Measurements from ENCODE around the gene COX17.

COX17 gene

DNA sequence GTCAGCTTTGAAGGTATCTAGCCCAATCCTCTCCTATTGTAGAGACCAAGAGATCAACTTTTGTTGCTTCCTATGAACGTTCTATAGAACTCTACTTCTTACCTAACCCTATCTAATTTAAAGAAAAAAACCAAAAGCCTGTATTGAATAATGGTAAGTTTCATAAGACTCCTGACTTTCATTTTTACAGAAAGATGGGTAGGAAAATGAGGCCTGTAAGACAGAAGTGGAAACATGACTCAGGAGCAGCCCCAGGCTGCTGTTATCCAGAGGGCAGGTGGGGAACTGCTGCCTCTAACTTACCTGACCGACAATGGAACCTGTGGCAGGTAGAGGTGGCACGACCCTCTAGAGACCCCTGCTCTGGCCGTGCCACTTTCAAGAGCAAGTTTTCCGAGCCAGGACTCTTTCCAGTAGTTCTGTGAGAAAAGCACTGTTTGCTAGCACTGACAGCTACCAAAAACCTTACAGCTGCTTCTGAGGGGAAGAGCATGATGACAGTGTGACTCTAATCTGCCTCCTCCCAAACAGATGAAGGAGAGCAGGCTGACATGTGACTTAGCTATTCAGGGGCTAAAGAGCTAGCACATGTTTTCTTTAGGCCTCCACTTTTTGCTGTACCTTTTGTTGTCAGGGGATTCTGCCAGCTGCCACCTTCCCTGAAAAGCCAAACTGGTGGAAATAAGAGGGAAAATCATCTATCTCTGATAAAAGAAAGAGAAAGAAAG is 34.3 kb downstream of the COX17 start:
- DNase-seq, result no peak

DNA sequence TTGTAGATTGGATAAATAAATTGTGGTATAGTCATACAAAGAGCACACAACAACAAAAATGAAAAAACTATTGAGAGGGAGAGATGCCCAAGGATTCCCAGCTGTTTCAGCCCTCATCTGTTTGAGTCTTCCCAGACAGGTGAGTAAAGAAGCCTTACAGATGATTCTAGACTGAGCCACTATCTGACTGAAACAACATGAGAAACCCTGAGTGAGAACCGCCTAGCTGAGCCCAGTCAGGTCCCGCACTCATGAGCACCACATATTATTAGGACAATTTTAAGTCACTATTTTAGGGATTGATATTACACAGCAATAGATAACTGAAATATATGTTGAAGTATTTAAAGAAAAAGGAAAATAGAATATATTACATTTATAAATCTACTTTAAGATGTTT is 35.8 kb downstream of the COX17 start:
- DNase-seq, result no peak

DNA sequence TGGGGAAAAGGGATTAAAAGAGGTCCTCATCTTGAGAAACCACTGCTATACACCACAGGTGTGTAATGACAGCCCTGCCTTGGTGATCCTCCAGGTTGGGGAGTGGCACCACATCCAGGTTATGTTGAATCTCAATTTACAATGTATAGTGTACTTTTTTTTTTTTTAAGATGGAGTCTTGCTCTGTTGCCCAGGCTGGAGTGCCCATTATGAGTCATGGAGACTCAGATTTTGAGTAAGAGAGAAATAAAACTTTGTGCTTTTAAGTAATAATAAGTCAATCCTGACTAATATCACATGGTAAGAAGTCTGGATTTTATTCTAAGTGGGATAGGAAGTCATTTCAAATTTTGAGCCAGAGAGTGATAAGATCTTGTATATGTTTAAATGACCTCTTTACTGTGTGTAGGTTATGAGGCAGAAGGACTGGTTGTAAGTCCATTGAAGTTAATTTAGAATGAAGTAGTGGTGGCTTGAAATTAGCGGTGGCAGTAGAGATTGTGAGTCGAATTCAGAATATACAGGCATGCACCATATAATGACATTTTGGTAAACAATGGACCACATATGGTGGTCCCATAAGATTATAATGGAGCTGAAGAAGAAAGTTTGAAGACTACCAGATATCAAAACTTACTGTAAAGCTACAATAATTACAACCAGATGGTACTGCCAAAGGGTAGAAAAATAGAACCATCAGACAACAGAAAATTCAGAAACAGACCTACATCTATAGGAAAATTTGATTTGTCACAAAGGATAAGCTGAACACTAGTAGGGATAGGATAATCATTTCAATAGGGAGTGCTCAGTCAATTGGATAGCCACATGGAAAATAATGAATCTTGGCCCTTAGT is 37.5 kb downstream of the COX17 start:
- no peak for DNase-seq

DNA sequence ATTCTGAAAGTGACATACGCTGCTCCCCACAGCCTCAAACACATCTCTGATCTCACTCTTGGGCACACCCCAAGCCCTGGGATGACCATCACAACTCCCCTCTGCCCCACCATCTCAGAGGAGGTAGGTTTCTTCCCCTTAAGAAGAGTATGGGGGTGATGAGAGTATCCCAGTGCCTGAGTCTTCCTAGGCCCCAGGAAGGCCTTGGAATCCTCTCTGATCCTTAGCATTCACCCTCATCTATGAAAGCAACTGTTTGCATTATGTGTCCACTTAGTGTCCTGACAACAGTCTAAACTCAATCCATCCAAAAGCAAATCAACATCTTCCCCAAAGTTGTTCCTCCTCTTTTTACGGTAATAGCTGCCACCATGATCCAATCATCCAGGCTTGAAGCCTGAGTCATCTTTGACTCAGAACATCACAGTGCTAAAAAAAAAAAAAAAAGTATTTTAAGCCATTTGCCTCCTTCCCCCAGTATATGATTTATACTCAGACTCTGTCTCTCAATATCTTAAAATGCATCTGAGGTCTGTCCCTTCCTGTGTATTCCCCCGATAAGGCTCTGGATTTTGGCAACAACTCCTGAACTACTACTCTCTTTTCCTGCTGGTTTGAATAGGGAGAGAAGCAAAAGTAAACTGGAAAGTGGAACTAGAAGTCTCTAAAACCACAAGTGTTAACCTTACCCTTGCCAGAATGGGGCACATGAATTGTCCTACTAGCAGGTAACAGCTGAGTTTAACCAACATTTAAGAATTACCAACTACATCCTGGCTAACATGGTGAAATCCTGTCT is 39.3 kb downstream of the COX17 start:
- no peak for DNase-seq

DNA sequence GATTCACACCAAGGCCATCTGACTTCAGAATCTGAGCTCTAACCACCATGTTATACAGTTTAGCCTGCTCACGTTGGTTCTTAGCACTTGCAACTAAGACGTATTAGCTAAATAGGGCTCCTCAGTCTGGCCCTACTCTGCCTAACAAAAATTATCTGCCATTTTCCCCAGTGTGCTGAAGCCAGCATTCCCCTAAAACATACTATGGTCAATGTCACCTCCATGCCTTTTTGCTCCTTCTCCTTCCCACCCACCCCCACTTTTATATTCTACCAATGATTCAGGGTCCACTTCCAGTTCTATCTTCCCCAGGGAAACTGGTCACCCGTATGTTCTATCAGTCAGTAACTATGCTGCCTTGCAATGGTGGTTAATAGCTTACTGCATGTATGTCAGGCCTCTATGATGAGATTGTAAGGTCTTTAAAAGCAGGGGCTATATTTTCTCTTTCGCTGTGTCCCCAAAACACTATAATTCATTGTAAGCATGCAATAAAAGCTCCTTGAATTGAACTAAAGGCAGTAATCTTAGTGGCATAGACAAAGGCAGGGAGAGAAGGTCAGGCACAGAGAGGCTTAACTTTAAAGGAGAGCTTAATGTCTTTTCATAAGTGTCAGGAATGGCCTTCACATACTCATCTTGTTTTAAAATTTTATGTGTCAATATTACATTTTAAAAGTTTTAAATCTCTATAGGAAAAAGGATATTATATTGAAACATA is 40.2 kb downstream of the COX17 start:
- DNase-seq, result no peak

DNA sequence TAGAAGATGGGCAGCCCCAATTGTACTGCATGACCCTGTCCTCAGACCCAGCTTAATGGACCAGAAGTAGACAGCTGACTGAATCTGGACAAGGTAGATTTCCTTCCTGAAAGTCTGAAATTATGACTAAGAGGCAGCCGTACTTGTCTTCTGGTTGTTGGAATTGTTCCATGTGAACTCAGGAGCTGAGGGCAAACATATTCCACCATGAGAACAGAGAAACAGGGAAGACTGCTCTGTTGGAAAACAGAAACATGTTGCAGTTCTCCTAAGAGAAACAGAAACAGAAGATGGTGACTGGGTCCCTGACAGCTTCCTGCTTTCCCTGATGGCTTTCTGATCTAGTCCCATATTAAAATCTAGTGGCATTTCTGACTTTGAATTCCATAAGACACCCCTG is 41.0 kb downstream of the COX17 start:
- DNase-seq, result no peak

DNA sequence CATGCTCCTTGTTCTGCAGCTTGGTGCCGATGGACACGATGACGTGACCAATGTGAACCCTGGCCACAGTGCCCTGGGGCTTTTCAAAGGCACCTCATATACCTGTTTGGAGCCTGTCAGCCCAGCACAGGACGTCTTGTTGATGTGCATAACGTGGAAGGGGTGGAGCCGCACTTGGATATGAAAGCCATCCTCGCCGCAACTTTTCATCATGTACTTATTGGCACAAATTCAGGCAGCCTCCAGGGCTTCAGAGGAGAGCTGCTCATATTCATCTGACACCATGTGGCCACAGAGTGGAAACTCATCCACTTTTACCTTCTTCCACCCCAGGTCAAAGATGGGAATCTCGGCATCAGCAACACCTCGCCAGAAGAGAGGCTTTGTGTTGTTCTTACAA is 41.5 kb downstream of the COX17 start:
- no peak for DNase-seq

DNA sequence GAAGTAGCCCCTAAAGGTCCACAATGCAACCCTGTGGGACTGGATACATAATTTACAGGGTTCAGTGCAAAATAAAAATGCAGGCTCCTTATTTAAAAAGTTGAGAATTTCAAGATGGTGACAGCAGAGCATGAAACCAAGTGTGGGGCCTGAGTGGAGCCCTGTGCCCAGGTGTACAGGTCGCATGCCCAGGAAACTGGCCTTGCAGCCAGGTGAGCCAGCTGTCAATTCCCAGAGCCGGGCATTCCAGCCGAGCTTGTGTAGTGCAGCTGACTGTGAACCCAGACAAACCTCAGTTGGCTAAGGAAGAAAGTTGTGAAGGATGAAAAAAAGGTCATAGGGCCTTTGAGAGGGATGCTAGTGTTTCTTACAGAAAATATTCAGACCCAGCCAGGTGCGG is 44.4 kb downstream of the COX17 start:
- DNase-seq, result no peak

DNA sequence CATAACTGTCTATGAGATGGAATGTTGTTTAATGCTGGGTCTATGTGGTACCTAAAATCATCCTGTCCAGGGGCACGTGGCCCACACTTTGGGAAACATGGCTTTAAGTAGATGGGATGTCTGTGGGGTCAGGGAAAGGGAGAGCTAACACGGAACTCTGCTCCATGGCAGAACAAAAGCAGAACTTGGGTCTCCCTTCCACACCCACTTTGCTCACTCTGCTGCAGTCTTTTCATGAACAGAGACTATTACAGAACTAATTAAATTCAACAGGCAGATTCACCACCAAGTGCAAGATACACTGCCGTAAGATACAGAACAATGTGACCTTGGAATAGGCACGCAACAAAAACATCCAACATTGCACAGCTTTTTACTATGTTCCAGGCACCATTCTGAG is 45.0 kb downstream of the COX17 start:
- DNase-seq, result no peak

DNA sequence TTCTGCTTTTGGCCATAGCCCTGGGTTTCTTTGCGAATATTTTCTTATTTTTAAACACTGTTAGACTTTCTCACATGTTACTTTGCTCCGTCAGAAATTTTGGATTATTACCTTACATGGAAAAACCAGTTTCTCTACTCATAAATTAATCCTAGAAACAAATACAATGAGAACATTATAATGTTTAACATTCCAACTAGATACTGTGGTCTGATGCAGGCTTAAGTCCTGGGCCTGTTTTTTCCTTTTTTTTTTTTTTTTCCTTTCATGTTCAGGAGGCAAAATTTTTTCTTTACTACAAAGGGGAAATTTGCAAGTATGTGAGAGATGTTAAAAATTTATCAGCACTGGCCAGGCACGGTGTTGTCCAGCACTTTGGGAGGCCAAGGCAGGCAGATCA is 45.7 kb downstream of the COX17 start:
- DNase-seq, result no peak

DNA sequence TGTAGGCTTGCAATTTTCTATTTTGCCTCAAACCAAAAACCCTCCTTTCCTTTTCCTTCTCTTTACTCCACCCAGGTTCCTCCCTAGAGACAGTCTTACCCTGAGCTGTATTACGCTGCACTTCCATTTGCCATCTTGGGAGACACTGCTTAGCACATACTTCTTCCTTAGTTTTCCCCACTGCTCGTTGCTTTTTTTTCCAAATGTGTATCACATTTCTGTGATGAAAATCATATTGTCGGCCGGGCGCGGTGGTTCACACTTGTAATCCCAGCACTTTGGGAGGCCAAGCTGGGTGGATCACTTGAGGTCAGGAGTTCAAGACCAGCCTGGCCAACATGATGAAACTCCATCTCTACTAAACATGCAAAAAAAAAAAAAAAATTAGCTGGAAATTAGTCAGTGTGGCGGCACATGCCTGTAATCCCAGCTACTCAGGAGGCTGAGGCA is 46.3 kb downstream of the COX17 start:
- no peak for DNase-seq

DNA sequence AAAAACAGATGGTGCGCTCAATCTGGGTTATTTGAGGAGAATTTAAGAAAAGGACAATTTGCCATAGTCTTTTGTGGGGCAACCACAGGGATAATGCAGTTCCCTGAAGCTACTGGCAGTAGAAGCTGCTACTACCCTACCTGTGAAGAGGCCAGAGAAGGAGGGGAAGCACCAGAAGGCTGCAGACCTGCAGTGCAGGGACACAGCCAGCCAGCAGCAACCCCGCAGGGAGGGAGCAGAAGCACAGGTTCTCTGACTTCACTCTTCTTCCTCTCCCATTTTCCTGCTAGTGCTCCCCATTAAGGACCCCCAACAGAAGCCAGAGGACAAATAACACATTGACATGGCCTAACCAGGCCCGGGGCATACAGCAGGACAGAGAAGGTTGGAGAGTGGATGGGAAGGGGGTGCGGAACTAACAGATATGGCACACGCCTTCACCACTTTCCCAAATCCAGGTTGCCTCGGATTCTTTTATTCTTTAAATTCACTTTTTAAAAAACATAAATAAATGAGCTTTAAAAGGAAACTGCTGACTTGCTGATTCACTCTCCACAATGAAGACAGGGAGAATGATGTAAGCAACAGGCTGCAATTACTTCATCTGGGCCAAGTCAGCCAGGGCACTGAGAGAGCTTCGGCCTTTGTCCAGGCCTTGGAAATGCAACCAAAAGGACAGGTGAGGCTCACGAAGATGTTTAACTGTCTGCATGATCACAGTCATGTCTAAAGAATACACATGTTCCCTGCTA is 46.9 kb downstream of the COX17 start:
- DNase-seq, result no peak

DNA sequence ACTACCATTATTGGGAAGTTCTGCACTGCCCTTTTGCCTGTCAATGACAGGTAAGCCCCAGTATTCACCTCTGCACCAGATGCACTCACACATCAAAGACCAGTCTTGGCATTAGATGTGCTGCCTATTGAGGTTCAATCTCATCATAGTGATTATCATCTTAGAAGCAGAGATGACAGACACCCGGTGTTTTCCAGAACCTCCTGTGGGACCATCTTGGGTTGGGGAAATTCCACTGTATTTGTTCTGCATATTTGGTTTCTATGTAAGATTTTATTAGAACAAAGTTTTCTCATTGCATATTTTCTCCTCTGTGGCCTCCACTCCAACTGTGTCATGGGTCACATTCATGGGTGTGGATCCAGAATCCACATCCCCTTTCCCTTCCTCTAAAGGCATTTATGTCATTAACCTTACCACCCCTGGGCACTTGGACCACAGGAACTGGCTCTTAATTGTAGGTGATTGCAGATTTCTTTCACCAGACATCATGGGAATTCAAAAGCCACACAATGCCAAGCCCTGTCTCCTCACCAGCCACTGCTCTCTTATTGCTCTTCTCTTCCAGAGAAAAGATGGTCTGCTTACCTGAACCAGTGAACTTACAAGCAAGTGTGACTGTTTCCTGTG is 48.3 kb downstream of the COX17 start:
- DNase-seq, result no peak

DNA sequence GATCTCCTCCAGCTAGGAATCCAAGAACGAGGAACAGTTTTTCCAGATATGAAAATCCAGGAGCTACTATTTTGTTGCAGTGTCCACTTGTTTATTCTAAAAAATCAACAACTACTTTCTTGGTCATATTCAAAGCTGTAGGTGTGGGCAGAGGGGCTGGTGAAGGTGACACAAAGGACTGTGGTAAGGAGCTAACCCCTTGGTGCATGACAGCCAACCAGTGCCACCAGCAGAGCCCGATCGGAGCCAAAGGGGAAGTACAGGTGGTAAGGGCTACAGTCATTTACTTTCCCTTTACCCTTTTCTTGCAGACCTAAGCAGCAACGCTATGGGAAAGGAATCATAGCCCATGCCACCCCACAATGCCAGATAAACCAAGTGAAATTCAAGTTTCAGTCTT is 48.8 kb downstream of the COX17 start:
- DNase-seq, result no peak

DNA sequence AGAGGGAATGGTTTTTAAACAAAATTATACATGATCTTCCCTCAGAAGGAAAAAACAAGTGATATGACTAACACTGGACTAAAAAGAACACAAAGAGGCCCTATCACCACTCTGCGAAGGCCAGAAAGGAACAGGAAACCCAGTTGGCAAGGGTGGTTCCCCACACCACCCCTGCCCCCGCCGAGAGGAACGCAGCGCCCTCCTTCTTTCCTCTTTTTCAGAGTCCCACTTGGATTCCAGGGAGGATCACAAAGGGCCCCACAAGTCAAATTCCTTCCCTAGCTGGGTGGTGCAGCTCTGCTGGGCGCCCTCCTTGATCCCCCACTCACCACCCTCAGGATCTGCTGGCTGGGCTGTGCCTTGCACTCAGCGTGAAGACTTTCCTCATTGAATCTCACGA is 49.7 kb downstream of the COX17 start:
- DNase-seq, result no peak

DNA sequence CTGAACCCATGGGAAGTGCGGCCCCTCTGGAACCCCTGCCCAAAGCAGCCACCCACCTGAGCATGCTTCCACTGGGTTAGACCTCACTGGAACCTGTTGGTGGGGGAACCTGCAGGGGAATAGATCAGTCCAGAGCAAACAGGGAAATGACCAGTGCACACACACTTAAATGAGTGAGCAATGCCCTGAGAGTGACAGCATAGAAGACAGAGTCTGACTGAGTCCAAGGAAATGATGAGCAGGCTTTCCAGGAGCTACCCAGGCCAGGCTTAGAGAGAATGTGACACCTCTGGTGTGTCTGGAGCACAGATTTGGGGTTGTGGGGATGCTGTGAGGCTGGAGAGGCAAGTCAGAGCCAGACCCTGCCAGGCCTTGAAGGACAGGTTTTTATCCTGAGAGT is 51.0 kb downstream of the COX17 start:
- DNase-seq, result no peak

DNA sequence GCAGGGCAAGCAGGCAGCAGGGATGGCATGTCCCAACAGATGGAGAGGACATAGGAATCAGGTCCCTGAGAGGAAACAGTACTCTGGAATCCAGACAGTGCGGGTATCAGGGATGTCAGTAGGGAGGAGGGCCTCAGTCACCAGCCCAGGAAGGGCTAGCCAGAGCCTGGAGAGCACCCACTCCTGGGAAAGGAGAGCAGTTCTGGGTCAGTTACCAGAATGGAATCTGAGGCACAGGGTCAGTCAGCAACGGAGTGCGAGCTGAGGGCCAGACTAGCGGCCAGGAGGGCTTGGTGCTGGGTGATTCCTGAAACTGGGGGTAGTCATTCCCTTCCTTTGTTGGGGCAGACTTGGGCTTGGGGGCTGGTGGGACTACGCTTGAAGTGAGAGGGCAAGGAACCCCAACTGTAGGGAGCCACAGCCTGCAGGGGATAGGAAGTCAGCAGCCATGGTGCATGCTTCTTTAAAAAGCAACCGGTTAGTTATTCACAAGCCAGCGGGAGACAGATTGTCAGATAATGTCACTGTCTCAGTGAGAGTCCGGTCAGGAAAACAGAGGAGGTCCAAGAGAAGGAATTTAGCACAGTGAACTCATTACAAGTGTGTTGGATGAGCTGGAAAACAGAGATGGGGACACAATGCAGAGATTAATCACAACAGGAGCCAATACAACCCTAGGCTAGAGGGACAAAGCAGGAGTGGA is 51.6 kb downstream of the COX17 start:
- DNase-seq, result no peak

DNA sequence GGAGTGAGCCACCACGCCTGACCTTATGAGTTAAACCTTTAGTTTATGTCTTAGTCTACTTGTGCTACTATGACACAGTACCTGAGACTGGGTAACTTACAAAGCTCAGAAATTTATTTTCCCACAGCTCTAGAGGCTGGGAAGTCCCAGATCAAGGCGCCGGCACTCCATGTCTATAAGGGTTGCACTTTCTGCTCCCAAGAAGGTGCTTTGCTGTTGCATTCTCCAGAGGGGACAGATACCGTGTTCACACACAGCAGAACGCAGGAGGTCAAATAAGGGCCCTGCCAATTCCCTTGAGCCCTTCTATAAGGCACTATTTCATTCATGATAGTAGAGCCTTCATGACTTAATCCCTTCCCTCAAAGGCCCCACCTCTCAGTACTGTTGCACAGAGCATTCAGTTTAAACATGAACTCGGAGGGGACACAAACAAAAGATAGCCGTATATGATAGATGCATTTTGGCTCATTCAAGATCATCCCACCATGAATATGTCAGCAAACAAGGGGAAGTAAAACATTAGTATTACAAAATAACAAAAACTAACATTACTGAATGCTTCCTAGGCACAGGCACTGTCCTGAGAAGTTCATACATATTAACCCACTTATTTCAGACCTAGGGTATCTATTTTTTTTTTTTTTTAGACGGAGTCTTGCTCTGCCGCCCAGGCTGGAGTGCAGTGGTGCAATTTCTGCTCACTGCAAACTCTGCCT is 53.0 kb downstream of the COX17 start:
- DNase-seq, result no peak

DNA sequence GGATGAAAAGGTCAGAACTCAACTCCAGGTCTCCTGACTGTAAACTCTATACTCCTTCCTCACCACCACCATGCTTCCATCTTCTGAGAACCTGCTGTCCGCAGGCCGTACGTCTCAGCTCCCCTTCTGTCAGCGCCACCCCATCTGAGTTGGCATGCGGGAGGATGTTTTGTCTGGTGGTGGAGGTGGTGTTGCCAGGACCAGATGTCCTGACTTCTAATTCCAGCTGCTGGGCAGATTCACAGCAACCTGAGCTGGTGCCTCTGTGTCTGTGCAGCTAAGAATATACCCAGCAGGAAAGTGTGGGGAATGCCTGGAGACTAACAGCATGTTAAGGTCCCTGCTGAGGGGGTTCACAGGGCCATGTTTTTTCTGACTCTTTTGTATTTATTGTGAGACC is 56.3 kb downstream of the COX17 start:
- no peak for DNase-seq
